Neural cell (in vitro differentiated cells): ENCODE measurements around the gene RNF123. TPM values are rescaled to one million over a fixed set of nuclear protein-coding genes. Genes with fewer than 3 reads are reported as not detected.
A peak's percentile ranks its signal among the peaks of the same experiment; 100 is the strongest.

Source experiments
- H2AFZ ChIP-seq: fragments of 200-600, 300-800 bp; sonication (generic), shearing (Covaris generic); 2 replicates; pipeline ENCODE4 v1.6.0; 2014; ENCODE audit warnings: low read depth, mild to moderate bottlenecking, antibody characterized with exemption, low read length, moderate library complexity
- H3F3A ChIP-seq: fragments of 200-600 bp; shearing (Covaris generic); 2 replicates; pipeline ENCODE4 v1.6.1; 2016; ENCODE audit warnings: mild to moderate bottlenecking, moderate library complexity, mixed read lengths, antibody characterized with exemption, low read length; ENCODE audit not compliant: insufficient read depth, poor library complexity, severe bottlenecking
- H3K27ac ChIP-seq: fragments of 200-600, 300-800 bp; sonication (generic), shearing (Covaris generic); 2 replicates; pipeline ENCODE4 v1.5.1; 2014; ENCODE audit warnings: mild to moderate bottlenecking, low read length, moderate library complexity
- H3K27me3 ChIP-seq: fragments of 300-800, 200-600 bp; sonication (generic), shearing (Covaris generic); 2 replicates; pipeline ENCODE4 v1.6.0; 2014; ENCODE audit warnings: mild to moderate bottlenecking, low read depth, low read length, moderate library complexity; ENCODE audit not compliant: insufficient read depth
- H3K36me3 ChIP-seq: fragments of 300-800, 200-600 bp; sonication (generic), shearing (Covaris generic); 2 replicates; pipeline ENCODE4 v1.5.1; 2014; ENCODE audit warnings: mild to moderate bottlenecking, antibody characterized with exemption, low read length, moderate library complexity; ENCODE audit not compliant: insufficient read depth
- H3K4me2 ChIP-seq: fragments of 300-800, 200-600 bp; sonication (generic), shearing (Covaris generic); 2 replicates; pipeline ENCODE4 v1.6.0; 2014; ENCODE audit warnings: mild to moderate bottlenecking, low read length
- H3K4me3 ChIP-seq: fragments of 300-800, 200-600 bp; sonication (generic), shearing (Covaris generic); 2 replicates; pipeline ENCODE4 v1.5.1; 2014; ENCODE audit warnings: mild to moderate bottlenecking, low read length, moderate library complexity
- H3K79me2 ChIP-seq: fragments of 200-600 bp; shearing (Covaris generic); replicated peaks from 2 replicates; pipeline ENCODE4 v1.6.0; 2014; ENCODE audit warnings: mild to moderate bottlenecking, low read length, moderate library complexity; ENCODE audit not compliant: insufficient read depth
- H3K9ac ChIP-seq: fragments of 300-800, 200-600 bp; sonication (generic), shearing (Covaris generic); 2 replicates; pipeline ENCODE4 v1.6.1; 2016; ENCODE audit warnings: mild to moderate bottlenecking, low read length, mixed read lengths
- H3K9me2 ChIP-seq: fragments of 200-600 bp; shearing (Covaris generic); 2 replicates; pipeline ENCODE4 v1.6.1; 2016; ENCODE audit warnings: mild to moderate bottlenecking, low read length, mixed read lengths; ENCODE audit not compliant: insufficient read depth
- H3K9me3 ChIP-seq: fragments of 200-600, 300-800 bp; sonication (generic), shearing (Covaris generic); 2 replicates; pipeline ENCODE4 v1.6.1; 2016; ENCODE audit warnings: mild to moderate bottlenecking, mixed run types, low read length, moderate library complexity, mixed read lengths
- H4K20me1 ChIP-seq: fragments of 200-600 bp; shearing (Covaris generic); 2 replicates; pipeline ENCODE4 v1.6.1; 2016; ENCODE audit warnings: mild to moderate bottlenecking, mixed run types; ENCODE audit not compliant: insufficient read depth
- EP300 ChIP-seq: fragments of 450-650 bp; conservative IDR thresholded peaks from 2 replicates; pipeline ENCODE4 v1.6.1; 2014; ENCODE audit warnings: antibody characterized with exemption, mild to moderate bottlenecking, moderate library complexity; ENCODE audit not compliant: poor library complexity, severe bottlenecking
- EZH2 ChIP-seq: fragments of 200-600, 300-800 bp; shearing (Covaris generic), sonication (generic); IDR thresholded peaks from 2 replicates; pipeline ENCODE4 v1.6.1; 2014; ENCODE audit warnings: antibody characterized with exemption, low read length, borderline replicate concordance, mild to moderate bottlenecking; ENCODE audit not compliant: insufficient read depth, poor library complexity, severe bottlenecking
- MXI1 ChIP-seq: fragments of 450-650 bp; conservative IDR thresholded peaks from 2 replicates; pipeline ENCODE4 v1.6.1; 2014; ENCODE audit warnings: antibody characterized with exemption, mild to moderate bottlenecking; ENCODE audit not compliant: poor library complexity, severe bottlenecking
- POLR2AphosphoS5 ChIP-seq: IDR thresholded peaks from 2 replicates; pipeline ENCODE4 v1.6.1; 2012
- RAD21 ChIP-seq: fragments of 450-650 bp; conservative IDR thresholded peaks from 2 replicates; pipeline ENCODE4 v1.6.1; 2014; ENCODE audit warnings: antibody characterized with exemption, mild to moderate bottlenecking, moderate library complexity
- SMC3 ChIP-seq: fragments of 450-650 bp; conservative IDR thresholded peaks from 2 replicates; pipeline ENCODE4 v1.6.1; 2014; ENCODE audit warnings: antibody characterized with exemption, mild to moderate bottlenecking, moderate library complexity; ENCODE audit not compliant: poor library complexity
- TAF1 ChIP-seq: IDR thresholded peaks from 2 replicates; pipeline ENCODE4 v1.6.1; 2012; ENCODE audit warnings: low read depth
- polyA plus RNA-seq: library from polyadenylated mRNA; depleted of rRNA; stranded (reverse); fragments of >200 nt; gene quantifications from 2 replicates; pipeline ENCODE4 v1.2.3, GENCODE V29; 2014
- TF ChIP-seq, protein P1 (sequence below): fragments of 450-650 bp; IDR thresholded peaks from 2 replicates; pipeline ENCODE4 v1.5.1; 2014; ENCODE audit warnings: antibody characterized with exemption, mild to moderate bottlenecking, moderate library complexity; ENCODE audit not compliant: poor library complexity, severe bottlenecking
- TF ChIP-seq, protein P2 (sequence below): IDR thresholded peaks from 2 replicates; pipeline ENCODE4 v1.6.1; 2012; ENCODE audit warnings: borderline replicate concordance

Gene RNF123
- polyA plus RNA-seq, 1 donor from 2014 or later: 27.4 TPM

DNA sequence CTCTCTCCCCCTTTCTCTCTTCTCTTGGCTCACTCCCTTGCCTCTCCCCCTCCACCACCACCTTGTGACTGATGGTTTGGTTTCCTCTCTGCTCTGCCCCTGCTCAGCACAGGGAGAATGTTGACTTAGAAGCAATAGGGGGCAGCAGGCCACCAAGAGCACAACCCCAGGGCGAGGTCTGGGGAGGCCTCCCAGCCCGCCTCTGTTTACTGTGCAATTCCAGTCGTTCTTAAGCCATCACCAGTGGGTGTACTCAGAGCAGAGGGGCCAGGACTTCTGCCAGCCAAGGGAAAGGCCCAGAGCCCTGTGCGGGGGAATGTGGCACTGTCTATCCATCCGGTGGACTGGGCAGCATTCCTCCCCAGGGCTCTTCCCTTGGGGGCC lies 21.0 kb upstream of the RNF123 start:
- H4K20me1 ChIP-seq: no peaks in the 10 kb centered on the region
- no peak overlapping the region for H3K4me2 ChIP-seq
- H3K27me3 ChIP-seq: no peaks in the 10 kb centered on the region
- no peaks in the 10 kb centered on the region for H3K36me3 ChIP-seq
- no peaks in the 10 kb centered on the region for H3K9me2 ChIP-seq
- no peaks in the 10 kb centered on the region for H3K9me3 ChIP-seq
- H3K4me3 ChIP-seq: no peak overlapping the region
- H2AFZ ChIP-seq: no peak overlapping the region
- no peaks in the 10 kb centered on the region for H3F3A ChIP-seq
- H3K27ac ChIP-seq: no peak overlapping the region
- no peaks in the 10 kb centered on the region for H3K79me2 ChIP-seq
- no peak for TF ChIP-seq RAD21
- peak; percentile 15 for TF ChIP-seq POLR2AphosphoS5
- H3K9ac ChIP-seq: no peak overlapping the region

DNA sequence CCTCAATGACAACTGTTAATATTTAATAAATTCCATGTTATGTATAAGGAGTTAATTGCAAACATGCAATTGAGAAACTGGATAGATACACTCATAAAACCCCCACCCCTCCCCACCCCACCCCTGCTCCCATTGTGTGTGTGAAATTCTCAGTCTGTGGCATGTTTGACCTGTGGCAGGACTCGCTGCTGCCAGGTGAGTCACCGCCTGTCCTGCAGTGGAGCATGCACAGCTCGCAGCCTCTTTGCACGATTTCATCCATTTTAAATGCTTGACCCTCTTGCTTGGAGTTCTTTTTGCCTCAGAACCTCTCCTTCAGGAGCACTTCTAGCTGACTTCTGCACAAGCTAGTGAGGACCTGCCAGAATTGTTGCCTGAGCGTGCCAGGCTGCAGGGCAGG lies 20.5 kb upstream of the RNF123 start:
- Histone ChIP-seq H3F3A (no peaks in the 10 kb centered on the region), H3K27me3 (no peaks in the 10 kb centered on the region), H3K79me2 (no peaks in the 10 kb centered on the region), H3K4me2 (no peak overlapping the region), H4K20me1 (no peaks in the 10 kb centered on the region), H3K36me3 (no peaks in the 10 kb centered on the region), H3K9me2 (no peaks in the 10 kb centered on the region), H2AFZ (no peak overlapping the region), H3K27ac (no peak overlapping the region), H3K4me3 (no peak overlapping the region), H3K9me3 (no peaks in the 10 kb centered on the region), H3K9ac (no peak overlapping the region)
- TF ChIP-seq SMC3 (no peak), EZH2 (no peak), RAD21 (no peak), TAF1 (no peak), MXI1 (no peak), EP300 (no peak), POLR2AphosphoS5 (no peak)
- TF ChIP-seq, protein P1, sequence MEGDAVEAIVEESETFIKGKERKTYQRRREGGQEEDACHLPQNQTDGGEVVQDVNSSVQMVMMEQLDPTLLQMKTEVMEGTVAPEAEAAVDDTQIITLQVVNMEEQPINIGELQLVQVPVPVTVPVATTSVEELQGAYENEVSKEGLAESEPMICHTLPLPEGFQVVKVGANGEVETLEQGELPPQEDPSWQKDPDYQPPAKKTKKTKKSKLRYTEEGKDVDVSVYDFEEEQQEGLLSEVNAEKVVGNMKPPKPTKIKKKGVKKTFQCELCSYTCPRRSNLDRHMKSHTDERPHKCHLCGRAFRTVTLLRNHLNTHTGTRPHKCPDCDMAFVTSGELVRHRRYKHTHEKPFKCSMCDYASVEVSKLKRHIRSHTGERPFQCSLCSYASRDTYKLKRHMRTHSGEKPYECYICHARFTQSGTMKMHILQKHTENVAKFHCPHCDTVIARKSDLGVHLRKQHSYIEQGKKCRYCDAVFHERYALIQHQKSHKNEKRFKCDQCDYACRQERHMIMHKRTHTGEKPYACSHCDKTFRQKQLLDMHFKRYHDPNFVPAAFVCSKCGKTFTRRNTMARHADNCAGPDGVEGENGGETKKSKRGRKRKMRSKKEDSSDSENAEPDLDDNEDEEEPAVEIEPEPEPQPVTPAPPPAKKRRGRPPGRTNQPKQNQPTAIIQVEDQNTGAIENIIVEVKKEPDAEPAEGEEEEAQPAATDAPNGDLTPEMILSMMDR: no peak
- TF ChIP-seq, protein P2, sequence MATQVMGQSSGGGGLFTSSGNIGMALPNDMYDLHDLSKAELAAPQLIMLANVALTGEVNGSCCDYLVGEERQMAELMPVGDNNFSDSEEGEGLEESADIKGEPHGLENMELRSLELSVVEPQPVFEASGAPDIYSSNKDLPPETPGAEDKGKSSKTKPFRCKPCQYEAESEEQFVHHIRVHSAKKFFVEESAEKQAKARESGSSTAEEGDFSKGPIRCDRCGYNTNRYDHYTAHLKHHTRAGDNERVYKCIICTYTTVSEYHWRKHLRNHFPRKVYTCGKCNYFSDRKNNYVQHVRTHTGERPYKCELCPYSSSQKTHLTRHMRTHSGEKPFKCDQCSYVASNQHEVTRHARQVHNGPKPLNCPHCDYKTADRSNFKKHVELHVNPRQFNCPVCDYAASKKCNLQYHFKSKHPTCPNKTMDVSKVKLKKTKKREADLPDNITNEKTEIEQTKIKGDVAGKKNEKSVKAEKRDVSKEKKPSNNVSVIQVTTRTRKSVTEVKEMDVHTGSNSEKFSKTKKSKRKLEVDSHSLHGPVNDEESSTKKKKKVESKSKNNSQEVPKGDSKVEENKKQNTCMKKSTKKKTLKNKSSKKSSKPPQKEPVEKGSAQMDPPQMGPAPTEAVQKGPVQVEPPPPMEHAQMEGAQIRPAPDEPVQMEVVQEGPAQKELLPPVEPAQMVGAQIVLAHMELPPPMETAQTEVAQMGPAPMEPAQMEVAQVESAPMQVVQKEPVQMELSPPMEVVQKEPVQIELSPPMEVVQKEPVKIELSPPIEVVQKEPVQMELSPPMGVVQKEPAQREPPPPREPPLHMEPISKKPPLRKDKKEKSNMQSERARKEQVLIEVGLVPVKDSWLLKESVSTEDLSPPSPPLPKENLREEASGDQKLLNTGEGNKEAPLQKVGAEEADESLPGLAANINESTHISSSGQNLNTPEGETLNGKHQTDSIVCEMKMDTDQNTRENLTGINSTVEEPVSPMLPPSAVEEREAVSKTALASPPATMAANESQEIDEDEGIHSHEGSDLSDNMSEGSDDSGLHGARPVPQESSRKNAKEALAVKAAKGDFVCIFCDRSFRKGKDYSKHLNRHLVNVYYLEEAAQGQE: no peak

DNA sequence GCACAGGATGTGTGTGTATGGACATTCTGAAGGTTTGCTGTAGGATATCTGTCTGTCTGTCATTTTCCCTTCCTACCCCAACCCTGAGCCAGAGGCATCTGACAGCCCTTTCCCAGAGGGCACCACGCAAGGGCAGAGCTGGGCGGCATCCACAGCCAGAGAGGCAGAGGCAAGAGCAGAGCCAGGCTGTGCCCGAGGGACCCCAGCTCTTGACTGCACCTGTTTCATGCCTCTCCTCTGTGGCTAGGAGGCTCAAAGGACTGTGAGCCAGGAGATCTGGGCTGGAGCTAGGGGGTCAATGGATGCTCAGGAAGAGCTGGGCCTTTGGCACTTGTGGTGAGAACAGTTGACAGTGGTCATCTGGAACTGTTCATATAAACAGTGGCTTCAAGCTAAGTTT lies 20.0 kb upstream of the RNF123 start:
- Histone ChIP-seq H3K79me2 (no peaks in the 10 kb centered on the region), H3K27ac (no peak overlapping the region), H3K9me2 (no peaks in the 10 kb centered on the region), H4K20me1 (no peaks in the 10 kb centered on the region), H3K9me3 (no peaks in the 10 kb centered on the region), H3F3A (no peaks in the 10 kb centered on the region), H3K27me3 (no peaks in the 10 kb centered on the region), H2AFZ (no peak overlapping the region), H3K4me3 (no peak overlapping the region), H3K36me3 (no peaks in the 10 kb centered on the region), H3K9ac (no peak overlapping the region), H3K4me2 (no peak overlapping the region)
- no peak for TF ChIP-seq EP300
- no peak for TF ChIP-seq MXI1
- TF ChIP-seq, protein P2: no peak
- no peak for TF ChIP-seq POLR2AphosphoS5
- TF ChIP-seq SMC3: no peak
- TF ChIP-seq, protein P1: no peak
- TF ChIP-seq EZH2: no peak
- no peak for TF ChIP-seq RAD21
- TF ChIP-seq TAF1: no peak
